ENCODE data around the gene FASN.

The FASN gene

GRCh38 chr17:82126556-82127314 is 28.7 kb upstream of the FASN start:
- Histone ChIP-seq H3K4me3 (ENCODE audit: low read depth, low read length) (no peak overlapping the region), H3K4me1 (peaks cover 5% of the 10 kb centered on the region), H3K27me3 (no peaks in the 10 kb centered on the region), H3K9me3 (no peaks in the 10 kb centered on the region), H3K36me3 (peaks cover 11% of the 10 kb centered on the region)
- DNase-seq, result no peak
- no peak for TF ChIP-seq CTCF (IDR thresholded peaks at IDR 0.05; ENCODE audit: low read depth, low read length)

DNA sequence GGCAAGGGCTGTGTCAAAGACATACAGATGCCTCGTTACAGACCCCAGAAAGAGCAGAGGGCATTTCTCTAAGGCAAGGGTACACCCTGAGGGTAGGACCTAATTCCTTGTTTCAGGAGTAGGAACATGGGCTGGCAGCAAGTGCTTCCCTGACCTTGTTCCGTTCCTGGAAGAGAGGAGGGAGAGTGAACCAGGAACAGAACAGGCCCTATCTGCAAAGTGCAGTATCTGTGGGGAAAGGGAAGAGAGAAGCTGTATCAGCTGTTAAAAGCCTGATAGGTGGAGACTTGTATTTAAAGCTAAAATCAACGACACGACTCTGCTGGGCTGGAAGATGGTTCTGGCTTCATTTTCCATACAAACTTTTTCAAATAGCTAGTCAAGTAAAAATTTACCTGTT is 26.1 kb upstream of the FASN start:
- peaks cover 11% of the 10 kb centered on the region for H3K36me3 ChIP-seq
- no peak overlapping the region for H3K4me3 ChIP-seq (ENCODE audit: low read depth, low read length)

DNA sequence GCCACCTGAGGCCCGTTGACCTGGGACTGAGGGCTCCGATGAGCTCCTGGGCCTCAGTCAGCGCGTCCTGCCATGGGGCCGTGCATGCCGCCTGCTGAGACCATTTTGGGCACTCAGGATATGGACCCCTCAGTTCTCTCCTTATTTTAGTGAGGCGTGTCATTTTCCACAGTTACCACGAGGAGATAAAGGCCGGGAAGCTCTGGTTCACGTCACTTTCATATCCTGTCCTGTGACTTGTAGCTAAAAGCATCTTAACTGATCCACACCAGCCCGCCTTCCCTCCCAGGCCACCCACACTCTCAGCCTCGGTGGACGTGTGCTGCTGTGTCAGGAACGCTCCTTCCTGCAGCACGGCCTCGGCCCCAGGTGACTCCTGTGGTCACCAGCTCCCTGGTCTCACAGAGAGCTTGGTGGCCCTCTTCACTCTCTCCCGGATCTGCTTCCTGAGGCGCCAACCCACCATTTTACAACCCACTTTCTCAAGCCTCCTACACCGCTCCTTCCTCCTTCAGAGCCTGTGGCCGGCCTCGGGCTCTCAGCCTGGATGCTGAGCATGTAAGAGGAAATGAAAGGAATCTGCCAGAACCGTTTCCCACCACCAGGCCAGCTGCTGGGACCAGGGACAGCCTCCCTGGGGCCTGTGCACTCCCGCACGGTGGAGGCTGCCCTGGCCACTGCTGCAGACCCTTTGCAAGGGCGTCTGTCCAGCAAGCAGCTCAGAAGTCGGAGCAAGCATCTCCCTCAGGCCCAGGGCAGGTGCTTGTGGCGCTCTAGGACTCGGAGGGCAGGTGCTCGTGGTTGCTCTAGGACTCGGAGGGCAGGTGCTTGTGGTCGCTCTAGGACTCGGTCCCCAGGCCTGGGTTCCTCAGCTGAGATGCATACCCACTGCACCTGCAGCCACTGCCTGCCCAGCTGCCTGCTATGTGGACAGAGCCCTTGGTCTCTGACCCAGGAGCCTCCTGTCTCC is 23.9 kb upstream of the FASN start:
- no peak for TF ChIP-seq CTCF (IDR thresholded peaks at IDR 0.05; ENCODE audit: low read depth, low read length)
- peaks cover 6% of the 10 kb centered on the region for H3K36me3 ChIP-seq
- no peaks in the 10 kb centered on the region for H3K9me3 ChIP-seq
- no peak overlapping the region for H3K4me3 ChIP-seq (ENCODE audit: low read depth, low read length)
- H3K4me1 ChIP-seq, result peaks cover 5% of the 10 kb centered on the region
- no peak for DNase-seq
- H3K27me3 ChIP-seq, result no peaks in the 10 kb centered on the region

More for the DNA sequence above, 26.1 kb upstream of the FASN start:
- H3K4me1 ChIP-seq, result peaks cover 5% of the 10 kb centered on the region
- TF ChIP-seq CTCF (IDR thresholded peaks at IDR 0.05; ENCODE audit: low read depth, low read length), result no peak
- DNase-seq, result no peak
- H3K27me3 ChIP-seq, result no peaks in the 10 kb centered on the region
- H3K9me3 ChIP-seq, result no peaks in the 10 kb centered on the region

GRCh38 chr17:82121246-82121645 is 23.2 kb upstream of the FASN start:
- Histone ChIP-seq H3K9me3 (no peaks in the 10 kb centered on the region), H3K4me3 (ENCODE audit: low read depth, low read length) (no peak overlapping the region), H3K36me3 (peaks cover 3% of the 10 kb centered on the region), H3K27me3 (no peaks in the 10 kb centered on the region), H3K4me1 (peaks cover 5% of the 10 kb centered on the region)
- no peak for TF ChIP-seq CTCF (IDR thresholded peaks at IDR 0.05; ENCODE audit: low read depth, low read length)
- no peak for DNase-seq

DNA sequence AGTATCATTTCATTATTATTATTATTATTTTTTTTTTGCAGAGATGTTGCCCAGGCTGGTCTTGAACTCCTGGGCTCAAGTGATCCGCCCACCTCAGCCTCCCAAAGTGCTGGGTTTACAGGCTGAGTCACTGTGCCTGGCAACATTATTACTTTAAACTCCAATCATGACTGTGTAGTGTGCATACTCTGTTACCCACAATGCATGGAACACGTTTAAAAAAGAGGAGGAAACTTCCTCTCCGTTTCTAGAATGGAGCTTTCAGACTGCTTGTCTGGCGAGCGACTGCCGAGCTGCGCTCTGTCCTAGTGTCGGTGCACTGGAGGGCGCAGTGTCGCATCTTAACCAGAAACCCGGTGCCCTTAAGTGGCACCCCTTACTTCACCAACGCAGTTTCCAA is 22.1 kb upstream of the FASN start:
- Histone ChIP-seq H3K27me3 (no peaks in the 10 kb centered on the region), H3K4me3 (ENCODE audit: low read depth, low read length) (no peak overlapping the region), H3K36me3 (peaks cover 3% of the 10 kb centered on the region), H3K4me1 (peaks cover 5% of the 10 kb centered on the region), H3K9me3 (no peaks in the 10 kb centered on the region)
- no peak for DNase-seq
- TF ChIP-seq CTCF (IDR thresholded peaks at IDR 0.05; ENCODE audit: low read depth, low read length), result no peak
